ENCODE data around the gene RIC1. TPM values are rescaled to one million over a fixed set of nuclear protein-coding genes. Genes with fewer than 3 reads are reported as not detected.

The RIC1 gene
- total and polyA plus RNA-seq, 2 donors (not counting 1 experiment from before 2014, with no cell fraction given): 38.9 to 43.1 TPM

GRCh38 chr9:5811751-5812150 is 182.8 kb downstream of the RIC1 start:
- Histone ChIP-seq H3K27me3 (ENCODE audit: control insufficient read depth, insufficient read depth, low read length) (no peaks in the 10 kb centered on the region), H3K9me3 (ENCODE audit: control insufficient read depth, insufficient read depth, low read depth, low read length) (no peaks in the 10 kb centered on the region), H3K79me2 (ENCODE audit: control insufficient read depth, insufficient read depth, low read length) (no peaks in the 10 kb centered on the region), H4K20me1 (ENCODE audit: control insufficient read depth, extremely low read depth, insufficient read depth, low read length) (no peaks in the 10 kb centered on the region), H3K4me2 (ENCODE audit: extremely low read depth, insufficient read depth, low read length) (no peak overlapping the region), H3K4me1 (ENCODE audit: control insufficient read depth, extremely low read depth, insufficient read depth, low read length) (no peaks in the 10 kb centered on the region), H3K9ac (ENCODE audit: insufficient read depth, low read length) (no peak overlapping the region), H3K4me3 (replicated peaks in 1 of 4; ENCODE audit: control extremely low read depth in 1 of 4, insufficient read depth in 1 of 4, low read depth in 3 of 4, low read length in 4 of 4) (no peak overlapping the region), H2AFZ (ENCODE audit: low read length) (no peak overlapping the region), H3K27ac (ENCODE audit: insufficient read depth, low read length) (no peak overlapping the region), H3K36me3 (ENCODE audit: control insufficient read depth, insufficient read depth, low read length) (no peaks in the 10 kb centered on the region)
- DNase-seq (ENCODE audit: low read depth in 2 of 2): no peak
- TF ChIP-seq EZH2 (IDR thresholded peaks at IDR 0.05; ENCODE audit: low read length, missing control alignments) (no peak), CTCF (conservative IDR thresholded peaks at IDR 0.05 in 1 of 2, IDR thresholded peaks at IDR 0.05 in 1 of 2; ENCODE audit: low read depth in 1 of 2, low read length in 2 of 2) (no peak)

DNA sequence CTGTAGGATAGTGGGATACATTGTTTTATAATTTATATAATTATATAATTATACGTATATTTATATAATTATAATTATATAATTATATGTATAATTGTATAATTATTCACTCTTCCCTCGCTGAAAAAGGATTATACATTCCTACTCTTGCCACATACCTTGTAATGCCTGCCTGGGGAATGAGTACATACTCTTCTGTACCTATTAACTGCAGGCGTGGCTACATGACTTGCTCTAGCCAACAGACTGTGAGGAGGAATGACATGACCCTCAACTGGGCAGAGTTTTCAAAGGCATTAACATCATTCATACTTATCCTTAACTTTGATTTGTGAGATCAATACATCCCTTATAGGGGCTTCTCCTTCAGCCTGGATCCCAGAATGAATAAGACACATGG is 184.9 kb downstream of the RIC1 start:
- Histone ChIP-seq H3K4me2 (ENCODE audit: extremely low read depth, insufficient read depth, low read length) (no peak overlapping the region), H3K4me3 (replicated peaks in 1 of 4; ENCODE audit: control extremely low read depth in 1 of 4, insufficient read depth in 1 of 4, low read depth in 3 of 4, low read length in 4 of 4) (no peak overlapping the region), H3K9me3 (ENCODE audit: control insufficient read depth, insufficient read depth, low read depth, low read length) (no peaks in the 10 kb centered on the region), H3K27ac (ENCODE audit: insufficient read depth, low read length) (no peak overlapping the region), H3K36me3 (ENCODE audit: control insufficient read depth, insufficient read depth, low read length) (no peaks in the 10 kb centered on the region), H3K27me3 (ENCODE audit: control insufficient read depth, insufficient read depth, low read length) (no peaks in the 10 kb centered on the region), H4K20me1 (ENCODE audit: control insufficient read depth, extremely low read depth, insufficient read depth, low read length) (no peaks in the 10 kb centered on the region), H3K79me2 (ENCODE audit: control insufficient read depth, insufficient read depth, low read length) (no peaks in the 10 kb centered on the region), H3K9ac (ENCODE audit: insufficient read depth, low read length) (no peak overlapping the region), H3K4me1 (ENCODE audit: control insufficient read depth, extremely low read depth, insufficient read depth, low read length) (no peaks in the 10 kb centered on the region), H2AFZ (ENCODE audit: low read length) (no peak overlapping the region)
- TF ChIP-seq EZH2 (IDR thresholded peaks at IDR 0.05; ENCODE audit: low read length, missing control alignments) (no peak), CTCF (conservative IDR thresholded peaks at IDR 0.05 in 1 of 2, IDR thresholded peaks at IDR 0.05 in 1 of 2; ENCODE audit: low read depth in 1 of 2, low read length in 2 of 2) (no peak)
- no peak for DNase-seq (ENCODE audit: low read depth in 2 of 2)

DNA sequence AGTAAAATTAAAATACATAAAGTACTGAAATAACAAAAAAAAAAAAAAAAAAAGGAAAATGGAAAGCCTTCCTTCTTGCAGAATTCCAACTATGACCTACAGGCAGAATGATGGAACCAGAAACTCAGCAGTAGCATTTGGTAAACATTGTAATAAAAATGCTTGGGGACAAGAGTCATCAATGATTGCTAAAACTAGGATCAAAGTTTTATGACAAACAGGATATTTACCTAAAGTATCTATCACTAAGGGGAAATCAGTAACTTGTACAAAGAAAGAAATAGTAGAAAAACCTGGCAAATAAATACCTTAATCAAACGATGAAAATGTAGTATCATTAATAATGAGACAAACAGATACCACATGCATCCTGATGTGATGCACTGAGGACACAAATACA is 186.6 kb downstream of the RIC1 start:
- Histone ChIP-seq H4K20me1 (ENCODE audit: control insufficient read depth, extremely low read depth, insufficient read depth, low read length) (no peaks in the 10 kb centered on the region), H3K4me1 (ENCODE audit: control insufficient read depth, extremely low read depth, insufficient read depth, low read length) (no peaks in the 10 kb centered on the region), H3K27ac (ENCODE audit: insufficient read depth, low read length) (no peak overlapping the region), H3K9ac (ENCODE audit: insufficient read depth, low read length) (no peak overlapping the region), H3K27me3 (ENCODE audit: control insufficient read depth, insufficient read depth, low read length) (no peaks in the 10 kb centered on the region), H3K79me2 (ENCODE audit: control insufficient read depth, insufficient read depth, low read length) (no peaks in the 10 kb centered on the region), H2AFZ (ENCODE audit: low read length) (no peak overlapping the region), H3K36me3 (ENCODE audit: control insufficient read depth, insufficient read depth, low read length) (no peaks in the 10 kb centered on the region), H3K9me3 (ENCODE audit: control insufficient read depth, insufficient read depth, low read depth, low read length) (no peaks in the 10 kb centered on the region), H3K4me3 (replicated peaks in 1 of 4; ENCODE audit: control extremely low read depth in 1 of 4, insufficient read depth in 1 of 4, low read depth in 3 of 4, low read length in 4 of 4) (no peak overlapping the region), H3K4me2 (ENCODE audit: extremely low read depth, insufficient read depth, low read length) (no peak overlapping the region)
- no peak for DNase-seq (ENCODE audit: low read depth in 2 of 2)
- no peak for TF ChIP-seq EZH2 (IDR thresholded peaks at IDR 0.05; ENCODE audit: low read length, missing control alignments)
- no peak for TF ChIP-seq CTCF (conservative IDR thresholded peaks at IDR 0.05 in 1 of 2, IDR thresholded peaks at IDR 0.05 in 1 of 2; ENCODE audit: low read depth in 1 of 2, low read length in 2 of 2)
